MM.1S (cell line): ENCODE data around the gene NDUFB8.

ENCODE experiments used
- DNase-seq: peaks from one replicate; pipeline ENCODE4 v3.0.0-alpha.2; 2015
- H2AFZ ChIP-seq: fragments of 300-600 bp; sonication (generic); 2 replicates; pipeline ENCODE4 v1.6.0; 2016; ENCODE audit warnings: antibody characterized with exemption, low read length
- H3F3A ChIP-seq: fragments of 300-600 bp; sonication (generic); 2 replicates; pipeline ENCODE4 v1.6.1; 2016; ENCODE audit warnings: mild to moderate bottlenecking, antibody characterized with exemption, low read length, moderate library complexity, mixed read lengths; ENCODE audit not compliant: insufficient read depth
- H3K27ac ChIP-seq: fragments of 300-600 bp; sonication (generic); 2 replicates; pipeline ENCODE4 v1.5.1; 2016; ENCODE audit warnings: mild to moderate bottlenecking, low read length
- H3K27me3 ChIP-seq: fragments of 300-600 bp; sonication (generic); replicated peaks from 2 replicates; pipeline ENCODE4 v1.6.0; 2016; ENCODE audit warnings: low read length; ENCODE audit not compliant: insufficient read depth
- H3K36me3 ChIP-seq: fragments of 300-600 bp; sonication (generic); replicated peaks from 2 replicates; pipeline ENCODE4 v1.6.1; 2016; ENCODE audit warnings: mild to moderate bottlenecking, low read length, mixed read lengths; ENCODE audit not compliant: insufficient read depth
- H3K4me1 ChIP-seq: fragments of 300-600 bp; sonication (generic); 2 replicates; pipeline ENCODE4 v1.6.1; 2016; ENCODE audit warnings: low read length, mixed read lengths
- H3K4me2 ChIP-seq: fragments of 300-600 bp; sonication (generic); 2 replicates; pipeline ENCODE4 v1.6.0; 2016; ENCODE audit warnings: low read depth, low read length
- H3K4me3 ChIP-seq: fragments of 300-600 bp; sonication (generic); 2 replicates; pipeline ENCODE4 v1.5.1; 2016; ENCODE audit warnings: low read length, mixed read lengths
- H3K79me2 ChIP-seq: fragments of 300-600 bp; sonication (generic); 2 replicates; pipeline ENCODE4 v1.6.1; 2016; ENCODE audit warnings: mixed run types, low read length, mixed read lengths
- H3K9ac ChIP-seq: fragments of 300-600 bp; sonication (generic); 2 replicates; pipeline ENCODE4 v1.6.1; 2016; ENCODE audit warnings: low read length, mixed read lengths
- H3K9me2 ChIP-seq: fragments of 300-600 bp; sonication (generic); replicated peaks from 2 replicates; pipeline ENCODE4 v1.6.1; 2016; ENCODE audit warnings: mild to moderate bottlenecking, low read length, mixed read lengths; ENCODE audit not compliant: insufficient read depth
- H3K9me3 ChIP-seq: fragments of 300-600 bp; sonication (generic); replicated peaks from 2 replicates; pipeline ENCODE4 v1.6.1; 2016; ENCODE audit warnings: mild to moderate bottlenecking, low read length, mixed read lengths; ENCODE audit not compliant: insufficient read depth
- H4K20me1 ChIP-seq: fragments of 300-600 bp; sonication (generic); 2 replicates; pipeline ENCODE4 v1.6.1; 2016; ENCODE audit warnings: mild to moderate bottlenecking, low read length, moderate library complexity, mixed read lengths; ENCODE audit not compliant: insufficient read depth
- EZH2 ChIP-seq: fragments of 300-600 bp; sonication (generic); optimal IDR thresholded peaks from 2 replicates; pipeline ENCODE3; 2017; ENCODE audit warnings: low read depth, mild to moderate bottlenecking, antibody characterized with exemption, low read length, mixed read lengths
- EZH2phosphoT487 ChIP-seq: fragments of 300-600 bp; sonication (generic); IDR thresholded peaks from 2 replicates; pipeline ENCODE4 v1.6.1; 2018; ENCODE audit warnings: antibody characterized with exemption, low read length
- TF ChIP-seq, protein P1 (sequence below): fragments of 300-600 bp; sonication (generic); IDR thresholded peaks from 2 replicates; pipeline ENCODE4 v1.5.1; 2016; ENCODE audit warnings: antibody characterized with exemption, low read length, mixed read lengths

Gene NDUFB8

DNA sequence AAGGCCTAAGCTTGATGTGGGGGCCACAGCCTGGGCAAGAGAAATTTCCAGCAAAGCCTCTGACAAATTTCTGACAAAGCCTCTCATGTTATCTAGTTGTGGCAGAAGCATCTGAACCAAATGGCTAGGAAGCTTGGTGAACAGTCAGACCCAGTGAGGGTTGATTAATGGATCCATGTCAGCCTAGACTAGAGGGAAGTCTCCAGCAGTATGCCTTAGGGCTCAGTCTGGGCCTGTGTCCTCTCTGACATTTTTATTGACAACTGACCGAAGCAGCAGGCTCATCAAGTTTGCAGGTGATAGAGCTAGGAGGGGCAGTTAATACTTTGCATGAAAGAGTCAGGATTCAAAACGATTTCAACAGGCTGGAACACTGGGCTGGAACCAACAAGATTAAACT is 31.3 kb upstream of the NDUFB8 start:
- Histone ChIP-seq H3K9me3 (no peaks in the 10 kb centered on the region), H3K4me1 (peaks cover 6% of the 10 kb centered on the region; the same call in 1 of the 2 replicates), H3K9me2 (no peaks in the 10 kb centered on the region), H3K9ac (no peak overlapping the region), H3K4me2 (no peak overlapping the region), H2AFZ (no peak overlapping the region), H3F3A (no peaks in the 10 kb centered on the region), H3K27me3 (no peaks in the 10 kb centered on the region; the same call in 1 of the 2 replicates), H4K20me1 (no peaks in the 10 kb centered on the region), H3K79me2 (no peaks in the 10 kb centered on the region), H3K27ac (no peak overlapping the region), H3K36me3 (no peaks in the 10 kb centered on the region), H3K4me3 (no peak overlapping the region)
- no peak for DNase-seq
- TF ChIP-seq, protein P1, sequence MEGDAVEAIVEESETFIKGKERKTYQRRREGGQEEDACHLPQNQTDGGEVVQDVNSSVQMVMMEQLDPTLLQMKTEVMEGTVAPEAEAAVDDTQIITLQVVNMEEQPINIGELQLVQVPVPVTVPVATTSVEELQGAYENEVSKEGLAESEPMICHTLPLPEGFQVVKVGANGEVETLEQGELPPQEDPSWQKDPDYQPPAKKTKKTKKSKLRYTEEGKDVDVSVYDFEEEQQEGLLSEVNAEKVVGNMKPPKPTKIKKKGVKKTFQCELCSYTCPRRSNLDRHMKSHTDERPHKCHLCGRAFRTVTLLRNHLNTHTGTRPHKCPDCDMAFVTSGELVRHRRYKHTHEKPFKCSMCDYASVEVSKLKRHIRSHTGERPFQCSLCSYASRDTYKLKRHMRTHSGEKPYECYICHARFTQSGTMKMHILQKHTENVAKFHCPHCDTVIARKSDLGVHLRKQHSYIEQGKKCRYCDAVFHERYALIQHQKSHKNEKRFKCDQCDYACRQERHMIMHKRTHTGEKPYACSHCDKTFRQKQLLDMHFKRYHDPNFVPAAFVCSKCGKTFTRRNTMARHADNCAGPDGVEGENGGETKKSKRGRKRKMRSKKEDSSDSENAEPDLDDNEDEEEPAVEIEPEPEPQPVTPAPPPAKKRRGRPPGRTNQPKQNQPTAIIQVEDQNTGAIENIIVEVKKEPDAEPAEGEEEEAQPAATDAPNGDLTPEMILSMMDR = no peak
- TF ChIP-seq EZH2 (no peak), EZH2phosphoT487 (no peak)

DNA sequence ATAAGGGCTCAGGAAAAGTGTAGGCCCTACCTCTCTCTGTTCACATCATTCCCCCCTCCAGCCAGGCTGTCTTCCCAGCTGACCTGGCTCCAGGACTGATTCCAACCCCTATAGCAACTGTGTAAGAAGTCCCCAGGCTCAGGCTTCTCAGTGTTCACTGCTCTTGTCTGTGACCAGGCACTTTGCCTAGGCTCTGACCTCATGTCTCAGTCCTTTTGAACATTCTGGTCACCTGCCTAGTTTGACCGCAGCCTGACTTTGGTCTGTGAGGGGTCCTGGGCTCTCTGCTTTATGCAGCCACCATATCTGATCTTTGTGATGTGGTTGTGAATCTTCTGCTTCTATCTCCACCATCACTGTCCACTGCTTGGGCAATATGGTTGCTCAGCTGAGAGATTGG is 30.6 kb upstream of the NDUFB8 start:
- Histone ChIP-seq H3K9me2 (no peaks in the 10 kb centered on the region), H3K79me2 (no peaks in the 10 kb centered on the region), H3K4me1 (peaks cover 6% of the 10 kb centered on the region; the same call in 1 of the 2 replicates), H3F3A (no peaks in the 10 kb centered on the region), H3K27me3 (no peaks in the 10 kb centered on the region), H3K9me3 (no peaks in the 10 kb centered on the region), H3K4me3 (no peak overlapping the region), H3K27ac (no peak overlapping the region), H3K9ac (no peak overlapping the region), H3K4me2 (no peak overlapping the region), H2AFZ (no peak overlapping the region), H4K20me1 (no peaks in the 10 kb centered on the region), H3K36me3 (no peaks in the 10 kb centered on the region)
- DNase-seq = no peak
- TF ChIP-seq, protein P1 = no peak
- no peak for TF ChIP-seq EZH2phosphoT487
- TF ChIP-seq EZH2 = no peak

DNA sequence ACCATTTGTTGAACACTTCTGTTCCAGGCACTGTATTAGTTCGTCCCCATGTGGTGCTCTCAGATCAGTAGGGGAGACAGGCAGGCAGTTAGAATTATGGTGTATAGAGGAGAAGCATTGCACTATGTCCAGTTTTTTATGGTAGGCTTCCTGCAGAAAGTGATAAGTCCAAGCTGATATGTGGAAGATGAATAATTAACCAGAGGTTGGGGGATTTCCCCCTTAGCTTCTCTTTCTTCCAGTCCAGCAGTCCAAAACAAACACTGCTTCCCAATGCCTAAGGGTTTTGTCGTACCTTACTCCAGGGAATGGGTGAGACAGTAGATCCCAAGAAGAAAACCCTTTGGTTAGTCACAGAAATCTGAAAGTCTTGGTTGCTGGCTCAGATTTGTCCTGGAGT is 25.2 kb upstream of the NDUFB8 start:
- H3K4me1 ChIP-seq = no peaks in the 10 kb centered on the region
- no peak overlapping the region for H2AFZ ChIP-seq
- H3K4me3 ChIP-seq = no peak overlapping the region
- no peak for TF ChIP-seq EZH2phosphoT487
- TF ChIP-seq, protein P1 = no peak
- no peak for TF ChIP-seq EZH2
- no peaks in the 10 kb centered on the region for H3F3A ChIP-seq
- H3K36me3 ChIP-seq = no peaks in the 10 kb centered on the region
- H4K20me1 ChIP-seq = no peaks in the 10 kb centered on the region
- no peaks in the 10 kb centered on the region for H3K9me2 ChIP-seq
- no peak overlapping the region for H3K4me2 ChIP-seq
- H3K27me3 ChIP-seq = no peaks in the 10 kb centered on the region
- no peak for DNase-seq
- H3K27ac ChIP-seq = no peak overlapping the region
- H3K9ac ChIP-seq = no peak overlapping the region
- no peaks in the 10 kb centered on the region for H3K79me2 ChIP-seq
- H3K9me3 ChIP-seq = no peaks in the 10 kb centered on the region
